NCI-H69 (cell line): ENCODE measurements around the gene MRC2.
A peak's percentile ranks its signal among the peaks of the same experiment; 100 is the strongest.
"Not testable (repeated sequence)": the region's sequence is repeated elsewhere in the genome, so short reads cannot be mapped to it uniquely, and the experiment has no call there.

ENCODE experiments used
- DNase-seq: peaks from one replicate; lab custom pipeline; 2025; lab: John Stamatoyannopoulos, UW

MRC2 gene

DNA sequence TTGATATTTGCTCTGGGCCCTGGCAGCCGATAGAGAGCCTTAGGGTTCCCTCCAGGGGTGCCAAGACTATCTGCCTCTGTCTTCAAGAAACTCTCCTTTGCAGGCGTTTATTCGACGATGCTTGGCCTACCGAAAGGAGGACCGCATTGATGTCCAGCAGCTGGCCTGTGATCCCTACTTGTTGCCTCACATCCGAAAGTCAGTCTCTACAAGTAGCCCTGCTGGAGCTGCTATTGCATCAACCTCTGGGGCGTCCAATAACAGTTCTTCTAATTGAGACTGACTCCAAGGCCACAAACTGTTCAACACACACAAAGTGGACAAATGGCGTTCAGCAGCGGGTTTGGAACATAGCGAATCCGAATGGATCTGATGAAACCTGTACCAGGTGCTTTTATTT lies 15.2 kb upstream of the MRC2 start:
- DNase-seq = not testable (repeated sequence)

DNA sequence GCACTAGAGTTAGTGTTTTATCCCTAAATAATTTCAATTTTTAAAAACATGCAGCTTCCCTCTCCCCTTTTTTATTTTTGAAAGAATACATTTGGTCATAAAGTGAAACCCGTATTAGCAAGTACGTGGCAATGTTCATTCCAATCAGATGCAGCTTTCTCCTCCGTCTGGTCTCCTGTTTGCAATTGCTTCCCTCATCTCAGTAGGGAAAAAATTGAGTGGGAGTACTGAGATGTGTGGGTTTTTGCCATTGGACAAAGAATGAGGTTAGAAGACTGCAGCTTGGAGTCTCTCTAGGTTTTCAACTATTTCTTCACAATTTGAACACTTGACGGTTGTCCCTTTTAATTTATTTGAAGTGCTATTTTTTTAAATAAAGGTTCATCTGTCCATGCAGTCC lies 14.4 kb upstream of the MRC2 start:
- not testable (repeated sequence) for DNase-seq

DNA sequence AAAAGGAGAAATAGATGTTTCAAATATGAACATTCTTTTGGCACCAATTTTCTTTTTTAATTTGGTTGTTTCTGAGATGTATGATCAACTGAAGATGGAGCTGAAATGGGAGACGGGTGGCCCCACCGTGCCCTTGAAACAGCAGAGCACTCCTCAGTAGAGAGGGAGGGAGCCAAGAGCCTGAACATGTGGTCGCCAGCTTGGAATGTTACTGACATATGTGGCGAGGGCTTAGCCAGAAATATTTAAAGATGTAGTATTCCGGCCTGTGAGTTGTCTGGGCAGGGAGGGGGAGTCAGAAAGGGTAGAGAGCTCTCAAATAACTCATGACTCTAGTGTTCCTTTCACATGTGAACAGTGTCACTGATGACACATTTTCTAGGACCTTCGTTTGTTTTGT lies 13.3 kb upstream of the MRC2 start:
- no peak for DNase-seq

DNA sequence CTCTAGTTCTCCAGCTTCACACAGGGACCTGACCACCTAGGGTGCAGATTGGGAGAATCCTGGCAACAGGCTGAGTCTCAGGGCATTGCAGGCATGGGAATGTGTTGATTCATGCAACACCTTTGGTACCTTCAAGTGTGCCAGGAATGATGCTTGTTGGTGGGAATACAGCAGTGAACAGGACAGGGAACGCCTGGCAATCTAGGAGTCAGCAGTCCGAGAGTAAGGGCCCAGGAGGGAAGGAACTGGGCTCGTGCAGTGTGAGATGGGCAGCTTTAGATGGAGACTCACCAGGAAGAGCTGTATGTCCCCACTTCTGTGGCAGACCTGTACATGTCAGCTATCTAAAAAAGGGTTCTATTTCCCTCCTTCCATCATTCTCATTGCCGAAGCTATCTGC lies 12.0 kb upstream of the MRC2 start:
- no peak for DNase-seq

DNA sequence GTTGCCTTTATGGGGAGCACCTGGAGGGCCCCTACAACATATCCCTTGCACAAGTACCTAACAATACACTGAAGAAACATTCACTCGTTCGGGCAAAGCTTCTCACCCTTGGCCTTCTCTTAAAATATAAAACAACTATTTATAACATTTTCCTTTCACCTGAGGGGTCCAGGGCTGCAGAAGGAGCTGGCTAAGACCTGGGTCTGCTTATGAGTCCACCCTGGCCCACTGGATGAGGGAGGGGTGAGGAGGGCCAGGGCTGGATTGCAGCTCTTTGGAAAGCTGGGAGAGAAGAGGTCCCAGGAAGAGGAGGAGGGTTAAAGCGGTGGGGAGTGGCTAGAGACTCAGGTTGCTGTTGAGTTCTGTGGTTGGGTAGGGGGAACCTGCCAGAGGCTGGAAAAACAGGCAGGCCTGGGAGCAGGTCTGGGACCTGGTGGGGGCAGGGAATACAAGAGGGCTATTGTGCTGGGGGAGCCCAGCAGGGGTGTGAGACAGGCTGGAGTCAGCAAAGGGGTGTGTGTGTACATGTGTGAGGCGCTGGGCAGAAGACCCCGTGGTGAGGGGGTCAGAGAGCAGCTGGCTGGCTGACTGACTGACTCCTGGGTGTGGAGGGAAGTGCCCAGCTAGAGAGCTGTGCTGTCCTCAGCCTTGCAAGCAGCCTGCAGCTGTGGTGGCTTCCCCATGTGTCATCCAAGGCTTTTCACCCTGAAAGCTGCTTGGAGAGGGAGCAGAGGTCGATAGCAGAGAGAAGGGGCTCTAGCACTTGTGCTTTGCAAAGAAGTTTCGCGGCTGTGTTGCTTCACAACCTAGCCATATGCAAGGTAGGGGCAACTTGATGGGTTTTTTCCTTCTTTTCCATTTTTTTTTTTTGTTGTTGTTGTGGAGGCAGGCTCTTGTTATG lies 10.2 kb upstream of the MRC2 start:
- DNase-seq = peak; percentile 74

DNA sequence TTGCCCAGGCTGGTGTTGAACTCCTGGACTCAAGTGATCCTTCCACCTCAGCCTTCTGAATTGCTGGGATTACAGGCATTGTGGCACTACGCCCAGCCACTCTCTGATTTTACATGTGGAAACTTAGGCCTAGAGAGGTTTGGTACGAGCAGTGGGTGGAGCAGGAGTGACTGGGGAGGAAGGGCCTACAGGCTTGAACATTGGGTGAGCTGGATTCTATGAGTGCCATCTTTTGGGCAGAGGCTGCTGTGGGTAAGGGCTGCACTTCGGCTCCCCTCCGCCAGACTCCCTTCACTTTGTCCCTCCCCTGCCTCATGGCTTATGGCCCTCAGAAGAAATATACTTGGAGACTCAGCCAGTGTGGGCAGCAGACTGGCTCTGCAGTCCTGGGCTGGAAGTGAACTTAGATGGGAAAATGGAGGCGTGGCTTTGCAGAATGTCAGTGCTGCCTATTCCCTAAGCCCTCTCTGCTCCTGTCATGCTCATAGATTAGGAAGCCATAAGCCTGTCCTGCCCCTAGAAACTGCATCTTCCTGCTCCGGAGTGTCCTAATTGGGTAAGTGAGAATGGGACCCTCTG lies 9.5 kb upstream of the MRC2 start:
- DNase-seq = no peak

DNA sequence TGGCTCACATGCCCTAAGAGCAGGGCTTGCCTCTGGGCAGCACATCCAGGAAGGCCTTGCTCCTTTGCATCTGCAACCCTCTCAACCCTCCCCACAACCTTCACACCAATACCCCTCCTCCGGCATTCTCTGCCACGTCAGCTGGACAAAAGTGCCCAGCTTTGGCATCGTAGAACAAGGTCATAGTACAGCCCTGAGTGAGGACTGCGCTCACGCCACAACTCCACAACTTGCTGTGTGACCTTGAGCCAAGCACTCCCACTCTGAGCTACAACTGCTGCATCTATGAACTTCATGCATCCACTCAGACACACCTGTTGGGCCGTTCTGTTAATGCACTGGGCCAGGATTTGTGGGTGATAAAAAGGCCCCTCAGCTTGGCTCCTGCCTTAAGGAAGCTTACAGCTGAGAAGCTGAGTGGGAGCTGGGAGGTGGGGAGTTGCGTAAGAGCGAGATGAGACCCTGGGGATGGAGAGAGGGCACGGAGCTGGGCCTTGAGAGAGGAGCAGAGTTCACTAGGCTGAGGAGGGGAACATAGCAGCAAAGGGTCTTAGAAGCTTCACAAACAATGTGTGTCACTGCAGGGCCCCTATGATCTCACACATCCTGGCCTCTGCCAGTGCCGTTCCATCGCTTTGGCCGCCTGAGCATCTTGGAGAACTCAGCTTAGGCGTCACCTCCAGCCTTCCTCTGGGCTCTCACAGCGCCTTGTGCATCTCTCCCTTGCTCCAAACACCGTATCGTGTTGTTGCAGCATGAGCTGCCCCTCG lies 8.6 kb upstream of the MRC2 start:
- DNase-seq = no peak

DNA sequence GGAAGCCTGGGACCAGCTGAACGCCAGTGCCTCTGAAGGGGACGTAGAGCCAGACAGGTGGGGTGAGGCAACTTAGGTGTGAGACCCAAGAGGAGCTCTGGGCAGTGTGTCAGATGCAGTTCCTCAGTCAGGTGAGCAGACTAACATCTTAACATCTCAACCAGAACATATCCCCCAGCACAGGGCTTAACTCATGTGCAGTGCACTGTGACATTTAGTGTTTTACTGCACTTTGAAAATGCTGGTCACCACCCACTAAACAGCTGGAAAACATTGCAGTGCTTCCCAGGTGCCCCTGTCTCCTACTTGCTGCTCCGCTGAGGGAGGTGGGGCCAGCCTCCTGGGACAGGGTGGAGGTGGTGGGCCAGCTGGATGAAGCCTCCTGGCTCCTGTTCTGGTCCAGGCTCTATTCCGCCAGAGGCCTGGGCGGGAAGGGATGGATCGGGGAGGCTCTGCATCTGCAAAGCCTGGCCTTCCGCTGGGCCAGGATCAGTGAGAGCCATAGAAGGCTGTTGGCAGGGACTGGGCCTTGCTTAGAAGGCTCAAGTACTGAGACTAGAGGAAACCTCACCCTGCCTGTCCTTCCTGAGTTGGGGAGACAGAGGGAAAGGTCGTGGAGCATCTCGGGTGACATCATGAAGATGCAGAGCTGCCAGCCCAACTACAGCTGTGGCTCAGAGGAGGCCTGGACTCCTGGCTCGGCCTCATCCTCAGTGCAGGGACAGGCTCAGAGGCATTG lies 7.9 kb upstream of the MRC2 start:
- no peak for DNase-seq

DNA sequence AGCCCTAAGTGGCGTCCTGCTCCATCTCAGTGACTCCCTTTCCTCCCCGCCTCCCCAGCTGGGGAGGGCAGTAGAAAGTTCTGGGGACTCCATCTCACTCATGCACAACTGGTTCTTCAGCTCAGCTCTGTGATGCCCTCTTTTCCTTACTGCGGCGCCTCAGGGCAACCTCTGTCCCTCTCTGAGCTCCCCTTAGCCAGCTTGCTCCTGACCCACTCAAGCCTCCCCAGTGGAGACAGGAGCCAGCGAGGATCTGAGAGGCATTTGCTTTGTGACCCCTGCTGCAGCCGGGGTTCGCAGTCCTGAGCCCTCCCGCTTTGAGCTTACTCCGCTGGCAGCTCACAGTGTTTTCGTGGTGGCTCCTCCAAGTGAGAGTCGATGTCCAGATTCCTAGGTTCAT lies 6.2 kb upstream of the MRC2 start:
- no peak for DNase-seq

DNA sequence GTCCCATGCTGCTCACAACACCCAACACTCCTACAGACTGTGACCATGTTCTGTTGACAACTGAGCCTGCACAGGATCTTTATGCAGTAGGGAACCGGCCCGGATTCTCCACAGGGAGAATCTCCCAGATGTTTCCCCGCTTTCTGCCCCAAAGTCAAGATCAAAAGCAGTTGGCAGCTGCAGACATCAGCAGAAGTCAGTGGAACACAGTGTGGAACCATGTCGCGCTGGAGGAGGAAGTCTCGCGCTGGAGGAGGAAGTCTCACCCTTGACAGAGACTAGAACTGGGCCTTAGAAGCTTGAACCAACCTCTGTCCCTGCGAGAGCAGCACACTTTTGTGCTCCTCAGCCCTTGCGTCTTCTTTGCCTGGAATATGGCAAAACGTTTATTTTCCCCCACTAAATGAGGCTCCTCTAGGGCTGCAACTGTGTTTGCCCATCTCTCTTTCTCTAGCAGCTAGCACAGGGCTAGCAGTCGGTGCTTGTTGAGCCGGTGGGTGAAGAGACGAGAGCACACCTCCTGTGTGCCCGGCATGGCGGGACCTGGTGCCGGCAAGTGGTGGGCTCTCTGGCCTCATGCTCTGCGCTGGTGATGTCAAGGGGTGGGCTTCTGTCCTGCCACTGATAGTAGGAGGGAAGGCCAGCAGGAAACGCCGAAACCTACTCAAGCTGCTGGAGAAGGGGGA lies 2.1 kb upstream of the MRC2 start:
- DNase-seq = no peak

DNA sequence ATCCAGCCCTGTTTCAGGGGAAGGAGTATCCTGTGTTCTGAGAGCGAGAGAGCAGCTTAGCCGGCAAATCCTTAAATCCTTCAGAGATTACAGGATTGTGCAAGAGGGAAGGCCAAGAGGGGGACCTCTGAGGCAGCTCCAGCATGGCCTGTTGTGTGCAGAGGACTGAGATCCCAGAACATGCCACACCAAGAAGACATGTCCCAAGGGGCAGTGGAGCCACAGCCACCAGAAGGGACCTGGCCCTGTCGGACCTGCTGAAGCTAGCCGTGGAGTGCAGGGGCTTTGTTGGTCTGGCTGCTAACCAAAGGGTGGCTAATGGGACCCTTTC lies 1.6 kb upstream of the MRC2 start:
- no peak for DNase-seq

DNA sequence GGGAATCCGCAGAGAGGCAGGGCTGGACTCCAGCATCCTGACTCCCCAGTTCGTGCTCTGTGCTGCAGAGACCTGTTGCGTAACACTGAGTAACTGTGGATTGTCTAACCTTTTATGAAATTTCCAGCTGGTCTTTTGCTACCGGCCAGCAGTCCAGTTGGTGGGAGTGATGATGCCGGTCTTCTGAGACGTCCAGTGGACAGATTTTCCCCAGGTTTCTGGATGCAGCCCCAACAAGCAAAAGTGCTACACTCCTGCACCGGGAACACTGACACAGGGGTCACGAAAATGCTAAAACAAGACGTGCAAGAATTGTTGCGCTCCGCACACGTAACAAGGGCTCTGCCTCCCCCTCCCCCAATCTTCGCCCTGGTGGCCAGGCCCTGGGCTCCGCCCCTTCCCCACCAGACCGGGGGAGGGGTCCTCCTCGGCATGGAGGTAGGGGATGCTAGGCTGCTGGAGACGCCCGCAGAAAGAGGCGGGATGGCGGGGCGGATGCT lies 701 bp upstream of the MRC2 start:
- peak; percentile 45 for DNase-seq

DNA sequence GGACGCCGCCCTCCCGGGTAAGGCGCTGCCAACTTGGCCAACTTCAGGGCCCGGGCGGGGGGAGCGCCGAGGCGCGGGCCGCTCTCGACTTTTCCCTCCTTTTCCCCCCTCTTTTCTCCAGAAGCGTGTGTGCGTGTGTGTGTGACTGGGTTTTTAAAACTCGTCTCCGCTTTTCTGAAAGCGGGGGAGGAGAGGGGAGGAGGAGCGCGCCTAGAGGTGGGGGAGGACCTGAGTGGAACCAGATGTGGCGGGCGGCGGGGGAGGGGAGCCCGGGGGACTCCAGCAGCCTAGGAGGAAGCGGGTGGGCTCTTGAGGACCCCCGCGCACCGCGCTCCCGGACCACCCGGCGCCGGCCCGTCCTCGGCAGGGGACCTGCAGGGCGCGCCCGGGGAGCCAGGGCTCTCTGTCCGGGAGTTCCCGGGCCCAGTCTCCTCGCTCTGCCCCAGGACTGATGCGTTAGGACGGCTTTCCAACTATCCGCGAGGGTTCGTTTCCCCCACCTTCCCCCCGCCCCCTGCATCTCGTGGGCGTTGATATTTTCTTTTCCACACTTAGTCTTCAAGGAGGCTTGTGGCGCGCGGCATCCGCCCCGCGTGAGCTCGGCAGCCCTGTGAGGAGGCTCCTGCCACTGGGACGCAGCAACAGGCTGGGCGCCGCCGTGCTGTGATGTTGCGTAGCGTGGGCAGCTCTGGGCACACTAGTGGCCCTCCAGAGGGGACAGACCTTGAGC lies 599 bp downstream of the MRC2 start:
- peak; percentile 49 for DNase-seq

DNA sequence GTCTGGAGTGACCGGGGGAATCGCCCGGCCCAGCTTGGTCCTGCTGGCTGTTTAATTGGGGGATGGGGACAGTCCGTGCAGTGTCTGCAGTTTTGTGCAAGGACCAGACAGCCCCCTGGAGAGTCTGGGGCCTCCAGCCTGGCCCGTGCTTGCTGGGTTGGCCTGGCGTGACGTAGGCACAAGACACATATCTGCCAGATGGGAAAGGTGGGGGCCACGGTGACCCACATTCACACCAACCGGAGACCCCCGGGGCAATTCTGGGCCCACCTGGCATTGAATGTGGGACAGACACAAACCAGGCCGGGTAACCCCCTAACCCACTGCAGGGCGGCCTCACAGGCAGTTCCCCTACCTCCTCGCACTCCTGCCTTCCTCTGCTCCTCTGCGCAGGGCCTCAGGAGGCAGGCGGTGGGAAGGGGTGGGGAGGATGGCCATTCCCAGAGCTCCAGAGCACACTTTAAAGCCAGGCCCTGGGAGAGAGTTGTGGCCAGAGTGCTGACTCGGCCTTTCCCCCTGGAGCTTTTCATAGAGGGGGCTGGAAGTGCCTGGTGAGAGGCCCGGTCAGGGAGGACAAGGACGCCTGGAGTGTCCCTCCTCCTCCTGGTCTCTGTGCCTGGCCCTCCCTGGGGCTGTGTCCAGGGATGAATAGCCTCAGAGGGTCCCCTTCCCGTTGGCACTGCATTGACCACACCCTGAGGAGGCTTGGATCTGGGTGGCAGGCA lies 1.5 kb downstream of the MRC2 start:
- no peak for DNase-seq

DNA sequence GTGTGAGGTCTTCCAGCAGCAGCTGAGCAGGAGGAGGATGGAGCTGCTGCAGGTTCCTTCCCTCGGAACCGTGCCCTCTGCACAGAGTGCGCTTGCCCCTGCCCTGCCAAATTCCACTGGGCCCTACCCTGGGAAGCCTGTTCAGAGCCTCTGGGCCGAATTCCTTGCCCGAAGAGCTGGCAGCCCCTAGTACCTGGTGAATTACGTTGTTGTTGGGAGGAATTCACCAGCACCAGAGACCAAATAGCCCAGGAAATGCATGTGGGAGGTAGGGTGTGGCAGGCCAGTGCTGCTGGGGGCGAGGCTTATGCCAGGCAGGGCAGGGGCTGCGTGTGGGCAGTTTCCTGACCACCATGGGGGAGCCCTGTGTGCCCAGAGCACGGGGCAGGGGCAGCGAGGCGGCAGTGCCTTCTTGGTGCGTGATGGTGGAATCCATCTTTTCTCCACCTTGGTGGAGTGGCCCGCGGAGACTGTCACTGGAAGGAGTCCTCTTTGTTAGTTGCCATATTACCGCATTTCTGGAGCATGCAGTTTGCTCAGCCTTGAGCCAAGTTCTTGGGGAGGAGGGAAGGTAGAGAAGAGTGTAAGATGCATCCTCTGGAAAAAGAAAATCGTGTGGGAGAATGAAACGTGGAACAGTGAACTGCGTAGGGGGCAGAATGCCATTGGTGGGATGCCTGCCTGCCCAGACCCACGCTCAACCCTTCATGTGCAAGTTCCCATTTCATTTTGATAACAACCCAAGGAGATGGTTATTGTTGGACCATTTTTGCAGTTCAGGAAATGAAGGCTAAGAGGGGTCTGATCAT lies 2.3 kb downstream of the MRC2 start:
- no peak for DNase-seq

DNA sequence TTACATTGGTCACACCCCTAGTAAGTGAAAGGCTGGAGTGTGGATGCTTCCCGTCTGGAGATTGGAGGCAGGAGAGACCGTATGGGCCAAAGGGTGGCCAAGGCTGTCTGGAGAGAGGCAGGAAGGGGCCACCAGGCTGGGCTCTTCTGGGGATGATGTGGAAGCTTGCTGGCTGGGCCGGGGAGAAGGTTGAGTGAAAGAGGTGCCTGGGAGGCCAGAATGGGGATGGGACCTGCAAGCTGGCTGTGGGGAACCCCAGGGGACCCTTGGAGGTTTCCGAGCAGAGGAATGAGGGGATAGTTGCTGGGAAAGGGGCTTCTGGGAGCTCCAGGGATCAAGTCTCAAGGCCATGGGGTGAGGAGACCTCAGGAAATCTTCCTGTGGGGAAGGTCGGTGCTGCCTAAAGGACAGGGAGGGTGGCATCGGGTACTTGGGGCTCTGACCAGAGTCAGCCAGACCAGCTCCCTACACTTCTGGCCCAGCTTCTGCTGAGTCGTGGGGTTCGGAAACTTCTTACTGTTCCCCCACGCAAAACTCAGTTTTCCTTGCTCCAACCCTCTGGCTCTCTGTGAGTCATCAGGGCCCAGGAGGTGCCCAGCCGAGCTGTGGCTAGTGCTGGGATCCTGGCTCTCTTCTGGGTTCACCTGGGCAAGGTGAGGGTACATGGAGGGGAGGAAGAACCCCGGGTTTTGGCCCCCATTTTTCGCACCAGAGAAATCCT lies 3.1 kb downstream of the MRC2 start:
- DNase-seq = no peak

DNA sequence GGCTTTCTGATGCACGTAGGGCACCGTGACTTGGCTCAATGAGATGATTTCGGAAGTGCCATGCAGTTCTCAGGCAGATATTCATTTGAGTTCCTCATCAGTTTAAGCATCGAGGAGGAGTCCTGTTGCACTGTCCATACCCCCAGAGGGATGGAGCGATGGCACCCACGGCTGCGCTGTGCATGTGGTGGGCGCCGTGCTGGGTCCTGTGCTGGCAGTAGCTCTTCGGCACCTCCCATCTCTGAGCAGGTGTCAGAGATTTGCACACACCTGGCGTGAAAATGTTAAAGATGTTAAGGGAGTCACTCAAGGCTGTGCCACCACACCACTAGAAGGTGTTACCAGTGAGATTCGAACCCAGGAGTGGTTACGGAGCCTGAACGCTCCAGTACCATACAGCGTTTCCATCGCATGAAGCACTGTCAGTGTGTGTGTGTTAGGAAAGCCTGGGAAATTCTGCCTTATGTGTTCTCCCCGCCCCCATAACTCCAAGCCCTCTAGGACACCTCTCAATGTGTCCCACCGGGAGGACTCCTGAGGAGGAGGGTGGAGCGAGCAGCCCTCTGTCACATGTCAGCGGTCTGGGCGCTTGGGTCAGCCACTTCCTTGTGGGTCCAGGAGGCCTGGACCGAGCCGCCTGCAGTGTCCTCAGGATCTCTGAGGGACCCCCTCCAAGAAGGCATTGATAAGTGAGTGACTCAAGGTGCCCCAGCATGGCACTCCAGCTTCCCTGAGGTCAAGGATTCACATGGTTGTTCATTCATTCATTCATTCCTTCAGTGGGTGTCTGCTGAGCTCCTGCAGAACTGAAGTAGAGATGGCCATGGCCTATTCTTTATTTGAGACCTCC lies 3.8 kb downstream of the MRC2 start:
- DNase-seq = no peak
